Cardiac fibroblast (primary cell): Measurements from ENCODE around the gene ITGAE.

Experiments
- DNase-seq, 2 donors: peaks; one replicate each; pipeline versions ENCODE4 v3.0.0 to v3.0.0-alpha.2; 2010; ENCODE audit warnings: low read depth in 2 of 2
- H3K4me3 ChIP-seq, 2 donors: replicated peaks in 1 of 2; 1 replicate in 1 of 2; 2 replicates in 1 of 2; pipeline ENCODE4 v1.5.1; 2011; ENCODE audit warnings: low read depth in 2 of 2, low read length in 2 of 2, mild to moderate bottlenecking in 2 of 2, moderate library complexity in 1 of 2
- TF ChIP-seq, protein P1 (sequence below): IDR thresholded peaks from one replicate; pipeline ENCODE4 v1.5.1; 2011; ENCODE audit warnings: low read depth, mild to moderate bottlenecking, low read length, inconsistent platforms

Gene ITGAE

DNA sequence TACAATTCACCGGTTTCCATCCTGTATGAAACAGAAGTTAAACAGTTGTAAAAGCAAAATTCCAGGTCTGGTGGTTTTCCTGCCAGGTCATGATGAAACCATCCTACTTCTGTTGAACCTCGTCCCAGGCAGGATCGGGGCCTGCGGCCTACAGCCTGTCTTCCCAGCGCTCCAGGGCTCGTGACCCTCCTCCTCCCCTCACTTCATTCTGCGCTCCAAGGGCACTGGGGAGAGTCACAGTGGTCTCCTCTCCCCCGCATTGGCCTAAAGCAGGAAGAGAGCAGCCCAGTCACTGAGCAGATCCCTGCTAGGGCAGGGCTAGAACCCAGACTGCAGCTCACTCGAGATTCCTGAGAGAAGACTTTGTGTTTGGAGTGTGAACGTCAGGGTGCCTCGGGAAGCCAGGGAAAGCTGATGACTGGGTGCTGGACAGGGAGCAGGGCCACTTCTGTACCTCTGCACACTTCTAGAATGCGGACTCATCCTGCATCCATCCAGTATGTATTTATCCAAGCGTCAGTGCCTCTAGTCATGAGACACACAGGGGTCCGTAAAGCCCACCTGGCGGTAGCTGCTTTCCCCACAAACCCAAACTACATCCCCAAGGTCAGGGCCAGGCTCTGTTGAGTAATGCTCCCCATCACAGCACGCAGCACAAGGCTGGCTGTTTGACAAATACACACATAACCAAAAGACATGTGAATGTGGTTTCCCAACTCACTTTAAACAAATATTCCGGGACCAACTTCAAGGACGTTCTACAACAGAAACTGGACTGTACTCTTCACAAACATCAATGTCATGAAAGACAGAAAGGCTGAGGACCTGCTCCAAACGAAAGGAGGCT, 1.7 kb upstream of the ITGAE start:
- DNase-seq = peak; percentile 80 to 85
- TF ChIP-seq, protein P1, sequence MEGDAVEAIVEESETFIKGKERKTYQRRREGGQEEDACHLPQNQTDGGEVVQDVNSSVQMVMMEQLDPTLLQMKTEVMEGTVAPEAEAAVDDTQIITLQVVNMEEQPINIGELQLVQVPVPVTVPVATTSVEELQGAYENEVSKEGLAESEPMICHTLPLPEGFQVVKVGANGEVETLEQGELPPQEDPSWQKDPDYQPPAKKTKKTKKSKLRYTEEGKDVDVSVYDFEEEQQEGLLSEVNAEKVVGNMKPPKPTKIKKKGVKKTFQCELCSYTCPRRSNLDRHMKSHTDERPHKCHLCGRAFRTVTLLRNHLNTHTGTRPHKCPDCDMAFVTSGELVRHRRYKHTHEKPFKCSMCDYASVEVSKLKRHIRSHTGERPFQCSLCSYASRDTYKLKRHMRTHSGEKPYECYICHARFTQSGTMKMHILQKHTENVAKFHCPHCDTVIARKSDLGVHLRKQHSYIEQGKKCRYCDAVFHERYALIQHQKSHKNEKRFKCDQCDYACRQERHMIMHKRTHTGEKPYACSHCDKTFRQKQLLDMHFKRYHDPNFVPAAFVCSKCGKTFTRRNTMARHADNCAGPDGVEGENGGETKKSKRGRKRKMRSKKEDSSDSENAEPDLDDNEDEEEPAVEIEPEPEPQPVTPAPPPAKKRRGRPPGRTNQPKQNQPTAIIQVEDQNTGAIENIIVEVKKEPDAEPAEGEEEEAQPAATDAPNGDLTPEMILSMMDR = no peak
- H3K4me3 ChIP-seq = no peak overlapping the region

DNA sequence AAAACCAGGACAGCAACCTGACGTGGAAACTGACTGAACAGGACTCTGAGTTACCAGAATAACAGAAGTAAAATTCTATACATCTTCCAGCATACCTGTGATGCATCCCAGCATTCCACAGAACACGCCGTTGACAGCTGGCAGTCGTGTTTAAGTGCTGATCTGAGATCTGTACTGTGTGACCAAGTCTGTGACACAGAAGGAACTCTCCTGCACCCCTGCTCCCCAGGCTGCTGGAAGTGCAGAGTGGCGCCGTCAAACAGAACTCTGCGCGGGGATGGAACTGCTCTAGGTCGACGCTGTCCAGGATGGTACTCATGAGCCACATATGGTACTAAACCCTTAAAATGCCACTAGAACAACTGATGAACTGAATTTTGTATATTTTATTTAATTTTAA, 804 bp upstream of the ITGAE start:
- TF ChIP-seq, protein P1 = no peak
- no peak overlapping the region for H3K4me3 ChIP-seq
- DNase-seq = no peak

DNA sequence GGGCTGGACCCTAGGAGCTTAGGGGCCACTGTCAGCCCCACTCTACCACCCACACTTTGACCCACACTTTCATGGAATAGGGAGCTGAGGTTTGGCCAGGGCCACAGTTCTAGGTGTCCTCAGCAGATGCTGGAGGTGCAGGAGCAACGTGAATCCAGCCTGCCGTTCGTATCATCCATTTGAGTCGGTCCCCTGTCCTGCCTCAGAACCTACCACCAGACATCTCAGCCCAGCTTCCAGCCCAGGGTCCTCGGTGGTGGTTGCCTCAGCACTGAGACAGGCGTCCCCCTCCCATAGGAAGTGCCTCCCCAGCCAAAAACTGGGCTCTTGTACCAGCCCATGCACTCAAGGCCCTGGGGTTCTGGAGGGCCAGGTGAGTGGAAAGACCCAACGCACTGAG, 359 bp upstream of the ITGAE start:
- DNase-seq = no peak
- no peak overlapping the region for H3K4me3 ChIP-seq
- TF ChIP-seq, protein P1 = no peak

DNA sequence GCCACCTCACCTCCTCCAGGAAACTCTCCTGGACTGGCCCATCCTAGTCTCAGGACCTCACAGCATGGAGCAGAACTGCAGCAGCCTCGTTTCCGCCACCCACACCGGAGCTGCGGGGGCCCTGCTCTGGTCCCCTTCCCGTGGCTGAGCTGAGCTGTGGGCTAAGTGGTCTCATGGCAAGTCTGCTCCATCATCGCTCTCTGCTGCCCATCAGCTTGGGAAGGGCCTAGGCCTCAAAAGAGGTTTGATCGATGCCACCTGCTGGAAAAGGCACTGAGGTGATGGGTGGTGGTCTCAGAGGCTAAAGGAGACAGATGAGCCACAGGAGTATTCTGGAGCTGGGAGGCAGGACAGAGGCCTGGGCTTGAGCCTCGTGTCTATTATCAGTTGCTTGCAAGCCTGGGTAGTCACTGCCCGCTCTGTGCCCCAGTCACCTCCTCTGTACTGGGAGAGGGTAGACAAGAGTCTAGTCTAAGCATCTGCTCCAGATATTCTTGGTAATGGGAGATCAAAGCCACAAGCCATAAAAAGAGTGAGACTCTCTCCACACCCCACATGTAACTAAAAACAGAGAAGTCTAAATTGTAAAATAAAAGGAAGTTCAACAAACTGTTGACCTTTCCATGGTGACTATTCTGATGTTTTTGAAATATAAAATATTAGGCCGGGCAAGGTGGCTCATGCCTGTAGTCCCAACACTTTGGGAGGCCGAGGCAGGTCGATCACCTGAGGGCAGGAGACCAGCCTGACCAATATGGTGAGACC, 1.6 kb downstream of the ITGAE start:
- H3K4me3 ChIP-seq = no peak overlapping the region
- TF ChIP-seq, protein P1 = no peak
- no peak for DNase-seq

DNA sequence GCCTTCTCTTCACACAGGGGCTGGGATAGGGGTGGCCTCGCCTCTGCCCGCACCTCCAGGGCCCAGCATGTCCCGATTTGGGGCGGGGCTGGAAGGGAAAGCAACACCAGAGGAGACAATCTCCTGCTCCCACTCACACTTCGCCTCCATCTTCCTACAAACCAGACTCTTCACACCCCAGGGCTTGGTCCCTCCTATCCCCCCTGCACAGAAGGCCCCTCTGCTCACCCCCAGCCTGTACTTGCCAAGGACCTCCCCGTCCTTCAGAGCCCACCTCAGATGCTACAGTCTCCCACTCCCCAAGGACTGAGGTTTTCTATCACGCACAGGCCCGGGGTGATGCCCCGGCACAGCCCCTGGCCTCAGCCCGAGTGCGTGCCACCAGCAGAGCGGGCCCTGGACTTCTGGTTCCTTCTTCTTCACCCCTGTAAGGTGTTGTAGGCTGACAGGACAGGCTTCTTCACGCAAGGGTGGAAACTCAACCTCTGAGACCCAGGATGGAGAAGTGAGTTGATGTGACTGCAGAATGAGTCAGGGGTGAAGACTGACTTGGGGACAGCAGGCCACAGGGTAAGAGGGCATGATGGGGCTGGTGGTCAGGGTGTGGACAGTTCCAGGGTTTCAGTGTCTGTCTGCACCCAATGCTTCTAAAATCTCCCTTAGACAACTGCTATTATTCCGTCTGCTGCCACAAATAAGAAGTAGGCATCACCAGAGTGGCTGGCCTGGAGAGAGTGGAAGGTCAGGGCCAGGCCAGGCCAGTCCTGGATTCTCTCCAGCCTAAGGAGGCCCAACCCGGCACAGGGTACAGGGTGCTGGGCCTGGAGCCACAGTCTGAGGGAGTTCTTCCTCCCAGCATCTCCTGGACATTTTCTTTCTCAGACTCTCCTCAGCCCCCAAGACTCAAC, 2.5 kb downstream of the ITGAE start:
- peak in 1 of 2 donors; percentile 29 for DNase-seq
- no peak overlapping the region for H3K4me3 ChIP-seq
- TF ChIP-seq, protein P1 = no peak

DNA sequence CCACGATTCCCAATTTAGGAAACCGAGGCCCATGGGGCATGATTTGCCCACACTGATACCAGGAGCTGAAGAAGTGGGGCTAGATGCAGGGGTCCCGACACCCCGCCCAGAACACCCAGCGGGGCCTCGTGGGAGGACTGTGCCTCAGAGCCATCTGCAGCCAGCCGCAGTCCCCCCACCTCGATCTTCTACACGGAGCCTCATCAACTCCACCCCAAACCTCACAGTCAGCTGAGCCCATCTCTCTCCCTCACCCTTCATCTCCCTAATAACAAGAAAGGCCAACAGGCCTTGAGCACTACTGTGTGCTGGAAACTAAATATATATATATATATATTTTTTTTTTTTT, 4.2 kb downstream of the ITGAE start:
- H3K4me3 ChIP-seq = no peak overlapping the region
- DNase-seq = no peak
- TF ChIP-seq, protein P1 = no peak
